Naive thymus-derived CD4-positive, alpha-beta T cell (primary cell): Measurements from ENCODE around the gene INSYN2A. TPM values are rescaled to one million over a fixed set of nuclear protein-coding genes. Genes with fewer than 3 reads are reported as not detected.

Source experiments
- ATAC-seq: fragments of 150-1000 bp; cut with Tn5 transposase; 2 replicates; pipeline ENCODE4 v1.10.0; 2021; ENCODE audit warnings: mild to moderate bottlenecking, moderate library complexity
- CTCF ChIA-PET: fragments of 350-600 bp; sonication (Branson Sonifier 250); formaldehyde crosslinking; loops from one replicate; lab custom pipeline; 2021; ENCODE audit warnings: antibody characterized with exemption; lab: Charles Lee
- POLR2A ChIA-PET: fragments of 350-600 bp; sonication (Branson Sonifier 250); formaldehyde crosslinking; loops from one replicate; lab custom pipeline; 2021; ENCODE audit warnings: antibody characterized with exemption, inconsistent platforms; lab: Charles Lee
- DNase-seq, 9 donors: peaks; one replicate each; pipeline versions ENCODE4 v3.0.0 to v3.0.0-alpha.2; 2020 to 2022; ENCODE audit warnings: mixed read lengths in 1 of 9
- H3K27ac ChIP-seq: one replicate; pipeline ENCODE4 v1.7.0; 2013; ENCODE audit warnings: mild to moderate bottlenecking, low read depth, low read length, moderate library complexity
- H3K27me3 ChIP-seq, 2 donors: one replicate each; pipeline ENCODE4 v1.7.0; 2013; ENCODE audit warnings: low read length in 2 of 2, mild to moderate bottlenecking in 2 of 2, moderate library complexity in 2 of 2; ENCODE audit not compliant: control insufficient read depth in 2 of 2, insufficient read depth in 2 of 2
- H3K36me3 ChIP-seq, 3 experiments: 1 replicate in 2 of 3; 2 replicates in 1 of 3; pipeline ENCODE4 v1.7.0; 2013; ENCODE audit warnings: low read length in 3 of 3, mild to moderate bottlenecking in 3 of 3, moderate library complexity in 1 of 3; ENCODE audit not compliant: insufficient read depth in 3 of 3, control insufficient read depth in 2 of 3
- H3K4me1 ChIP-seq, 2 donors: one replicate each; pipeline ENCODE4 v1.7.0; 2013; ENCODE audit warnings: low read length in 2 of 2, mild to moderate bottlenecking in 2 of 2, moderate library complexity in 1 of 2; ENCODE audit not compliant: control insufficient read depth in 2 of 2, insufficient read depth in 2 of 2
- H3K4me3 ChIP-seq: 2 replicates; pipeline ENCODE4 v1.7.0; 2013; ENCODE audit warnings: mild to moderate bottlenecking, low read length
- H3K9me3 ChIP-seq, 3 experiments: 1 replicate in 2 of 3; 2 replicates in 1 of 3; pipeline ENCODE4 v1.7.0; 2013; ENCODE audit warnings: low read length in 3 of 3; ENCODE audit not compliant: control insufficient read depth in 2 of 3
- H3K27ac Mint-ChIP-seq, 9 donors: one replicate each; pipeline ENCODE4 v1.8.0; 2020 to 2022; ENCODE audit warnings: mixed read lengths in 9 of 9, mild to moderate bottlenecking in 8 of 9, moderate library complexity in 5 of 9, inconsistent platforms in 2 of 9
- H3K27me3 Mint-ChIP-seq, 5 donors: one replicate each; pipeline ENCODE4 v1.8.0; 2021 to 2022; ENCODE audit warnings: mixed read lengths in 5 of 5, mild to moderate bottlenecking in 1 of 5
- H3K36me3 Mint-ChIP-seq, 5 donors: one replicate each; pipeline ENCODE4 v1.8.0; 2020 to 2022; ENCODE audit warnings: mixed read lengths in 5 of 5, mild to moderate bottlenecking in 3 of 5, inconsistent platforms in 1 of 5
- H3K4me1 Mint-ChIP-seq, 7 donors: one replicate each; pipeline ENCODE4 v1.8.0; 2020 to 2022; ENCODE audit warnings: mixed read lengths in 7 of 7, mild to moderate bottlenecking in 3 of 7, inconsistent platforms in 1 of 7
- H3K4me3 Mint-ChIP-seq, 10 donors: one replicate each; pipeline ENCODE4 v1.8.0; 2020 to 2022; ENCODE audit warnings: mild to moderate bottlenecking in 10 of 10, mixed read lengths in 10 of 10, moderate library complexity in 6 of 10, inconsistent platforms in 2 of 10
- H3K9me3 Mint-ChIP-seq, 11 donors: one replicate each; pipeline ENCODE4 v1.8.0; 2020 to 2022; ENCODE audit warnings: mixed read lengths in 11 of 11, mild to moderate bottlenecking in 4 of 11, inconsistent platforms in 1 of 11, moderate library complexity in 1 of 11
- intact Hi-C, 2 donors: fragments of 100-400 bp; cut with micrococcal nuclease; formaldehyde crosslinking; loops; one replicate each; pipeline ENCODE4 v1.15.1; 2023
- polyA plus RNA-seq, 2 donors: library from polyadenylated mRNA; unstranded; fragments of 300-500 nt; fragmentation: Illumina TruSeq; gene quantifications; one replicate each; pipeline ENCODE4 v1.2.3, GENCODE V29; 2021
- total RNA-seq, 6 experiments: library from RNA in 5 of 6; stranded (reverse) in 5 of 6; gene quantifications; 1 replicate in 5 of 6; 2 replicates in 1 of 6; pipeline ENCODE4 v1.2.3 and lab custom pipeline; 2021 to 2026

INSYN2A gene
- total and polyA plus RNA-seq, 7 experiments from 2014 or later, result not detected

GRCh38 chr10:127175357-127176110 is 20.9 kb downstream of the INSYN2A start:
- POLR2A ChIA-PET, result no interaction called here
- Mint-ChIP-seq H3K27ac (no peak overlapping the region), H3K4me1 (no peaks in the 10 kb centered on the region), H3K36me3 (no peaks in the 10 kb centered on the region), H3K27me3 (peaks cover 0 to 13% (median 0%) of the 10 kb centered on the region in 5 donors), H3K4me3 (no peak overlapping the region), H3K9me3 (no peaks in the 10 kb centered on the region)
- Histone ChIP-seq H3K9me3 (no peaks in the 10 kb centered on the region), H3K27ac (no peak overlapping the region), H3K27me3 (no peaks in the 10 kb centered on the region), H3K4me1 (no peaks in the 10 kb centered on the region), H3K36me3 (no peaks in the 10 kb centered on the region), H3K4me3 (no peak overlapping the region)
- ATAC-seq (no peak), DNase-seq (no peak)
- CTCF ChIA-PET, result no interaction called here
- intact Hi-C loops, result no loop called here

- Histone ChIP-seq H3K36me3 (no peaks in the 10 kb centered on the region), H3K27me3 (no peaks in the 10 kb centered on the region), H3K4me3 (no peak overlapping the region), H3K27ac (no peak overlapping the region), H3K9me3 (no peaks in the 10 kb centered on the region), H3K4me1 (no peaks in the 10 kb centered on the region)
- ChIA-PET CTCF (no interaction called here), POLR2A (no interaction called here)
- intact Hi-C loops, result no loop called here
- Mint-ChIP-seq H3K9me3 (no peaks in the 10 kb centered on the region), H3K36me3 (no peaks in the 10 kb centered on the region), H3K4me1 (no peaks in the 10 kb centered on the region), H3K4me3 (no peak overlapping the region), H3K27me3 (peaks cover 0 to 13% (median 0%) of the 10 kb centered on the region in 5 donors), H3K27ac (no peak overlapping the region)
- ATAC-seq, result no peak
- DNase-seq, result no peak
Observed at GRCh38 chr10:127174866-127175265, 21.5 kb downstream of the INSYN2A start.

GRCh38 chr10:127168261-127168660 is 28.1 kb downstream of the INSYN2A start:
- ATAC-seq, result no peak
- Mint-ChIP-seq H3K27ac (no peak overlapping the region), H3K9me3 (no peaks in the 10 kb centered on the region), H3K4me3 (no peak overlapping the region), H3K36me3 (no peaks in the 10 kb centered on the region), H3K4me1 (no peaks in the 10 kb centered on the region), H3K27me3 (peaks cover 0 to 6% (median 0%) of the 10 kb centered on the region in 5 donors)
- H3K27me3 ChIP-seq, result no peaks in the 10 kb centered on the region
- no peak overlapping the region for H3K4me3 ChIP-seq
- no peaks in the 10 kb centered on the region for H3K4me1 ChIP-seq
- no peaks in the 10 kb centered on the region for H3K36me3 ChIP-seq
- H3K9me3 ChIP-seq, result no peaks in the 10 kb centered on the region
- POLR2A ChIA-PET, result no interaction called here
- no peak for DNase-seq
- no peak overlapping the region for H3K27ac ChIP-seq
- intact Hi-C loops, result no loop called here
- CTCF ChIA-PET, result no interaction called here

- Mint-ChIP-seq H3K4me1 (no peaks in the 10 kb centered on the region), H3K36me3 (no peaks in the 10 kb centered on the region), H3K9me3 (no peaks in the 10 kb centered on the region), H3K4me3 (no peak overlapping the region), H3K27me3 (peaks cover 0 to 14% (median 0%) of the 10 kb centered on the region in 5 donors), H3K27ac (no peak overlapping the region)
- no peaks in the 10 kb centered on the region for H3K9me3 ChIP-seq
- ChIA-PET CTCF (no interaction called here), POLR2A (no interaction called here)
- ATAC-seq (no peak), DNase-seq (no peak)
- no peaks in the 10 kb centered on the region for H3K27me3 ChIP-seq
- no peak overlapping the region for H3K4me3 ChIP-seq
- intact Hi-C loops, result no loop called here
- H3K4me1 ChIP-seq, result no peaks in the 10 kb centered on the region
- H3K27ac ChIP-seq, result no peak overlapping the region
- no peaks in the 10 kb centered on the region for H3K36me3 ChIP-seq
Observed at GRCh38 chr10:127162841-127163240, 33.5 kb downstream of the INSYN2A start.

- POLR2A ChIA-PET, result no interaction called here
- H3K27ac ChIP-seq, result no peak overlapping the region
- no peak overlapping the region for H3K27ac Mint-ChIP-seq
- H3K4me3 Mint-ChIP-seq, result no peak overlapping the region
- intact Hi-C loops, result no loop called here
- H3K4me3 ChIP-seq, result no peak overlapping the region
- DNase-seq, result no peak
- H3K9me3 ChIP-seq, result no peaks in the 10 kb centered on the region
- H3K4me1 Mint-ChIP-seq, result no peaks in the 10 kb centered on the region
- no peaks in the 10 kb centered on the region for H3K36me3 Mint-ChIP-seq
- H3K4me1 ChIP-seq, result no peaks in the 10 kb centered on the region
- ATAC-seq, result no peak
- no peaks in the 10 kb centered on the region for H3K27me3 ChIP-seq
- H3K27me3 Mint-ChIP-seq, result peaks cover 0 to 14% (median 0%) of the 10 kb centered on the region in 5 donors
- CTCF ChIA-PET, result no interaction called here
- no peaks in the 10 kb centered on the region for H3K9me3 Mint-ChIP-seq
- no peaks in the 10 kb centered on the region for H3K36me3 ChIP-seq
Observed at GRCh38 chr10:127161482-127161881, 34.9 kb downstream of the INSYN2A start.

- DNase-seq (no peak), ATAC-seq (no peak)
- Histone ChIP-seq H3K4me3 (no peak overlapping the region), H3K36me3 (no peaks in the 10 kb centered on the region), H3K9me3 (no peaks in the 10 kb centered on the region), H3K27ac (no peak overlapping the region), H3K27me3 (no peaks in the 10 kb centered on the region), H3K4me1 (no peaks in the 10 kb centered on the region)
- POLR2A ChIA-PET, result no interaction called here
- Mint-ChIP-seq H3K27ac (no peak overlapping the region), H3K9me3 (no peaks in the 10 kb centered on the region), H3K4me3 (no peak overlapping the region), H3K27me3 (peaks cover 0 to 18% (median 4%) of the 10 kb centered on the region in 5 donors), H3K36me3 (no peaks in the 10 kb centered on the region), H3K4me1 (no peaks in the 10 kb centered on the region)
- CTCF ChIA-PET, result no interaction called here
- intact Hi-C loops, result no loop called here
Observed at GRCh38 chr10:127159648-127160245, 36.6 kb downstream of the INSYN2A start.

GRCh38 chr10:127158662-127159061 is 37.7 kb downstream of the INSYN2A start:
- Histone ChIP-seq H3K4me3 (no peak overlapping the region), H3K9me3 (no peaks in the 10 kb centered on the region), H3K36me3 (no peaks in the 10 kb centered on the region), H3K27ac (no peak overlapping the region), H3K27me3 (no peaks in the 10 kb centered on the region), H3K4me1 (no peaks in the 10 kb centered on the region)
- Mint-ChIP-seq H3K4me3 (no peak overlapping the region), H3K4me1 (no peaks in the 10 kb centered on the region), H3K27me3 (peaks cover 0 to 18% (median 4%) of the 10 kb centered on the region in 5 donors), H3K9me3 (no peaks in the 10 kb centered on the region), H3K36me3 (no peaks in the 10 kb centered on the region), H3K27ac (no peak overlapping the region)
- ATAC-seq (no peak), DNase-seq (no peak)
- ChIA-PET CTCF (no interaction called here), POLR2A (no interaction called here)
- intact Hi-C loops, result no loop called here
